Measurements from ENCODE around the gene FBXO38. TPM values are rescaled to one million over a fixed set of nuclear protein-coding genes. Genes with fewer than 3 reads are reported as not detected.

Gene FBXO38
- total RNA-seq, 1 experiment from 2014 or later = 36.3 TPM

DNA sequence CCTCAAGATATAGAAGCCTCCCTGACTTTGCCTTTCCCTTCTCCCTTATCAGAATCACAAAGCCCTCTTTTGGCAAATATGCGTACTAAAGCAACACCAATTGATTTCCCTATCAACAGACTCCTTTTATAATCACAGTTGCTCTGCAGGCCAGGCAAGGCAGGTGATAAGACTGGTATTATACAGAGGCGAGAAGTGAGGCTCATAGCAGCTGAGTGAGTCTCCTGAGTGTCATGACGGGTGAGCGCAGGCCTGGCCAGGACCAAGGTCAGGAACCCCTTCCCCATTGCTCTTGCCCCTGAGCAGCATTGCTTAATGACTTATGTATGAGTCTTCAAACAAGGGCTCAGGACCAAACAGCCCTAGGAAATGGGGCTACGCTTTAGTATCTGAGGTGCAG is 70.8 kb downstream of the FBXO38 start:
- Histone ChIP-seq H3K4me2 (ENCODE audit: low read length) (no peak overlapping the region), H3K4me1 (ENCODE audit: control insufficient read depth in 1 of 2, insufficient read depth in 2 of 2, low read length in 2 of 2) (no peaks in the 10 kb centered on the region), H3K36me3 (ENCODE audit: control insufficient read depth in 1 of 2, insufficient read depth in 2 of 2, low read length in 2 of 2) (no peaks in the 10 kb centered on the region), H3K27me3 (ENCODE audit: insufficient read depth, low read length) (peaks cover 8% of the 10 kb centered on the region), H4K20me1 (ENCODE audit: insufficient read depth) (no peaks in the 10 kb centered on the region), H3K79me2 (ENCODE audit: insufficient read depth, low read length) (no peaks in the 10 kb centered on the region), H3K9me3 (ENCODE audit: control insufficient read depth in 1 of 2, insufficient read depth in 1 of 2, low read depth in 1 of 2, low read length in 2 of 2) (no peaks in the 10 kb centered on the region), H3K9ac (ENCODE audit: low read length) (no peak overlapping the region), H3K4me3 (replicated peaks in 1 of 2; ENCODE audit: low read depth in 1 of 2, low read length in 2 of 2) (no peak overlapping the region), H3K27ac (ENCODE audit: low read depth, low read length) (no peak overlapping the region), H3K9me2 (ENCODE audit: insufficient read depth) (no peaks in the 10 kb centered on the region), H2AFZ (ENCODE audit: low read depth, low read length, poor library complexity, severe bottlenecking) (no peak overlapping the region)
- intact Hi-C loops (cut with micrococcal nuclease) = no loop called here
- BruUV-seq (replicated peaks) = no TSS peak
- DNase-seq (ENCODE audit: low read depth, low spot score) (no peak), ATAC-seq (no peak)
- ChIA-PET RAD21 (ENCODE audit: low non-redundant PET in 1 of 2, low total read pairs in 2 of 2, uncharacterized antibody in 2 of 2, unreplicated experiment in 2 of 2) (no interaction called here), CTCF (interaction anchor here (3.3 kb wide), 1 partner anchor 276 kb away, joined by 18 read pairs; no protein-coding TSS in a partner anchor), POLR2A (no interaction called here)
- TF ChIP-seq ZNF274 (IDR thresholded peaks at IDR 0.05; ENCODE audit: low read depth, low read length) = no peak
- TF ChIP-seq ZFX (IDR thresholded peaks at IDR 0.05) = no peak
- TF ChIP-seq CBX3 (IDR thresholded peaks at IDR 0.05; ENCODE audit: low read depth) = no peak

DNA sequence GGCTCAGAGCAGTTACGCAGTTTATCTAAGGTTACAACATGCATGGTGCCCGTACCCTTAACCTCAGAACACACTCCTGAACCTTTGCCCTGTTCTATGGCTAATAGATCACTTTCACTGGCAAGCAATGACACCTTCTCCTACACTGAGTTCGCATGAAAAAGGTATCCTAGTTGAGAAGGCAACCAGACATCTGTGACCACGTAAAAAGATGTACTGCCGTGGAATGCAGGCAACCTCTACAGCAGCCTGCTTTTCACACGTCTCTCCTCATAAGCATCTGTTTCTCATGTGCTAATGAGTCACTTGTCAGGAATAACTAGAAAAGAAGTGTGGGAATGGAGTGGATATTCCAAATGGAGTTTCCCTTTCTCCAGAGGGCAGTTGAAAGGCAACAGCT is 71.4 kb downstream of the FBXO38 start:
- Histone ChIP-seq H3K79me2 (ENCODE audit: insufficient read depth, low read length) (no peaks in the 10 kb centered on the region), H3K4me1 (ENCODE audit: control insufficient read depth in 1 of 2, insufficient read depth in 2 of 2, low read length in 2 of 2) (no peaks in the 10 kb centered on the region), H3K9me3 (ENCODE audit: control insufficient read depth in 1 of 2, insufficient read depth in 1 of 2, low read depth in 1 of 2, low read length in 2 of 2) (no peaks in the 10 kb centered on the region), H3K36me3 (ENCODE audit: control insufficient read depth in 1 of 2, insufficient read depth in 2 of 2, low read length in 2 of 2) (no peaks in the 10 kb centered on the region), H3K4me2 (ENCODE audit: low read length) (no peak overlapping the region), H2AFZ (ENCODE audit: low read depth, low read length, poor library complexity, severe bottlenecking) (no peak overlapping the region), H3K9ac (ENCODE audit: low read length) (no peak overlapping the region), H4K20me1 (ENCODE audit: insufficient read depth) (no peaks in the 10 kb centered on the region), H3K27ac (ENCODE audit: low read depth, low read length) (no peak overlapping the region), H3K27me3 (ENCODE audit: insufficient read depth, low read length) (peaks cover 11% of the 10 kb centered on the region), H3K4me3 (replicated peaks in 1 of 2; ENCODE audit: low read depth in 1 of 2, low read length in 2 of 2) (no peak overlapping the region), H3K9me2 (ENCODE audit: insufficient read depth) (no peaks in the 10 kb centered on the region)
- no peak for DNase-seq (ENCODE audit: low read depth, low spot score)
- ChIA-PET RAD21 (ENCODE audit: low non-redundant PET in 1 of 2, low total read pairs in 2 of 2, uncharacterized antibody in 2 of 2, unreplicated experiment in 2 of 2) (no interaction called here), POLR2A (no interaction called here), CTCF (interaction anchor here (3.3 kb wide), 1 partner anchor 276 kb away, joined by 18 read pairs; no protein-coding TSS in a partner anchor)
- BruUV-seq (replicated peaks) = no TSS peak
- ATAC-seq = no peak
- intact Hi-C loops (cut with micrococcal nuclease) = loop anchor here (5.0 kb wide), 1 partner anchor 278 kb away; no protein-coding TSS in a partner anchor
- TF ChIP-seq TCF7L2 (IDR thresholded peaks at IDR 0.05; ENCODE audit: borderline replicate concordance, extremely low read depth, insufficient read depth, insufficient read length) (no peak), ZNF274 (IDR thresholded peaks at IDR 0.05; ENCODE audit: low read depth, low read length) (no peak), ELF1 (IDR thresholded peaks at IDR 0.05; ENCODE audit: borderline replicate concordance, low read depth) (no peak), JUND (IDR thresholded peaks at IDR 0.05) (no peak), ZFX (IDR thresholded peaks at IDR 0.05) (no peak), CEBPB (IDR thresholded peaks at IDR 0.05; ENCODE audit: low read depth) (no peak), POLR2AphosphoS5 (IDR thresholded peaks at IDR 0.05; ENCODE audit: low read depth, low read length) (no peak), CBX3 (IDR thresholded peaks at IDR 0.05; ENCODE audit: low read depth) (no peak), EZH2 (IDR thresholded peaks at IDR 0.05) (no peak), RAD21 (IDR thresholded peaks at IDR 0.05; ENCODE audit: low read depth) (no peak), EGR1 (IDR thresholded peaks at IDR 0.05; ENCODE audit: low read depth) (no peak), SIN3A (IDR thresholded peaks at IDR 0.05; ENCODE audit: low read depth) (no peak), POLR2A (IDR thresholded peaks at IDR 0.05; ENCODE audit: borderline replicate concordance, extremely low read depth, insufficient read depth, insufficient read length) (no peak)
- TF ChIP-seq, protein P1, sequence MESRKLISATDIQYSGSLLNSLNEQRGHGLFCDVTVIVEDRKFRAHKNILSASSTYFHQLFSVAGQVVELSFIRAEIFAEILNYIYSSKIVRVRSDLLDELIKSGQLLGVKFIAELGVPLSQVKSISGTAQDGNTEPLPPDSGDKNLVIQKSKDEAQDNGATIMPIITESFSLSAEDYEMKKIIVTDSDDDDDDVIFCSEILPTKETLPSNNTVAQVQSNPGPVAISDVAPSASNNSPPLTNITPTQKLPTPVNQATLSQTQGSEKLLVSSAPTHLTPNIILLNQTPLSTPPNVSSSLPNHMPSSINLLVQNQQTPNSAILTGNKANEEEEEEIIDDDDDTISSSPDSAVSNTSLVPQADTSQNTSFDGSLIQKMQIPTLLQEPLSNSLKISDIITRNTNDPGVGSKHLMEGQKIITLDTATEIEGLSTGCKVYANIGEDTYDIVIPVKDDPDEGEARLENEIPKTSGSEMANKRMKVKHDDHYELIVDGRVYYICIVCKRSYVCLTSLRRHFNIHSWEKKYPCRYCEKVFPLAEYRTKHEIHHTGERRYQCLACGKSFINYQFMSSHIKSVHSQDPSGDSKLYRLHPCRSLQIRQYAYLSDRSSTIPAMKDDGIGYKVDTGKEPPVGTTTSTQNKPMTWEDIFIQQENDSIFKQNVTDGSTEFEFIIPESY (IDR thresholded peaks at IDR 0.05; ENCODE audit: extremely low read depth, insufficient replicate concordance, low read length) = no peak
- TF ChIP-seq, protein P2, sequence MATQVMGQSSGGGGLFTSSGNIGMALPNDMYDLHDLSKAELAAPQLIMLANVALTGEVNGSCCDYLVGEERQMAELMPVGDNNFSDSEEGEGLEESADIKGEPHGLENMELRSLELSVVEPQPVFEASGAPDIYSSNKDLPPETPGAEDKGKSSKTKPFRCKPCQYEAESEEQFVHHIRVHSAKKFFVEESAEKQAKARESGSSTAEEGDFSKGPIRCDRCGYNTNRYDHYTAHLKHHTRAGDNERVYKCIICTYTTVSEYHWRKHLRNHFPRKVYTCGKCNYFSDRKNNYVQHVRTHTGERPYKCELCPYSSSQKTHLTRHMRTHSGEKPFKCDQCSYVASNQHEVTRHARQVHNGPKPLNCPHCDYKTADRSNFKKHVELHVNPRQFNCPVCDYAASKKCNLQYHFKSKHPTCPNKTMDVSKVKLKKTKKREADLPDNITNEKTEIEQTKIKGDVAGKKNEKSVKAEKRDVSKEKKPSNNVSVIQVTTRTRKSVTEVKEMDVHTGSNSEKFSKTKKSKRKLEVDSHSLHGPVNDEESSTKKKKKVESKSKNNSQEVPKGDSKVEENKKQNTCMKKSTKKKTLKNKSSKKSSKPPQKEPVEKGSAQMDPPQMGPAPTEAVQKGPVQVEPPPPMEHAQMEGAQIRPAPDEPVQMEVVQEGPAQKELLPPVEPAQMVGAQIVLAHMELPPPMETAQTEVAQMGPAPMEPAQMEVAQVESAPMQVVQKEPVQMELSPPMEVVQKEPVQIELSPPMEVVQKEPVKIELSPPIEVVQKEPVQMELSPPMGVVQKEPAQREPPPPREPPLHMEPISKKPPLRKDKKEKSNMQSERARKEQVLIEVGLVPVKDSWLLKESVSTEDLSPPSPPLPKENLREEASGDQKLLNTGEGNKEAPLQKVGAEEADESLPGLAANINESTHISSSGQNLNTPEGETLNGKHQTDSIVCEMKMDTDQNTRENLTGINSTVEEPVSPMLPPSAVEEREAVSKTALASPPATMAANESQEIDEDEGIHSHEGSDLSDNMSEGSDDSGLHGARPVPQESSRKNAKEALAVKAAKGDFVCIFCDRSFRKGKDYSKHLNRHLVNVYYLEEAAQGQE (IDR thresholded peaks at IDR 0.05; ENCODE audit: low read depth) = no peak
- TF ChIP-seq, protein P3, sequence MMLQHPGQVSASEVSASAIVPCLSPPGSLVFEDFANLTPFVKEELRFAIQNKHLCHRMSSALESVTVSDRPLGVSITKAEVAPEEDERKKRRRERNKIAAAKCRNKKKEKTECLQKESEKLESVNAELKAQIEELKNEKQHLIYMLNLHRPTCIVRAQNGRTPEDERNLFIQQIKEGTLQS (IDR thresholded peaks at IDR 0.05) = no peak

Measured in HCT116 (cell line).